Cortex of kidney (tissue), 1 donor: ENCODE results near the gene LCA5L.
"Not testable (repeated sequence)": the region's sequence is repeated elsewhere in the genome, so short reads cannot be mapped to it uniquely, and the experiment has no call there.

Experiments
- DNase-seq: peaks from one replicate; lab custom pipeline; 2025; lab: John Stamatoyannopoulos, UW

The LCA5L gene

GRCh38 chr21:39451332-39452206, 6.0 kb upstream of the LCA5L start, which contains the start of gene SH3BGR:
Gene SH3BGR (plus strand): TSS chr21:39451970. CDS start chr21:39452097, 127 bp downstream.
- DNase-seq = no peak

- no peak for DNase-seq
Observed at GRCh38 chr21:39447264-39447663, 1.7 kb upstream of the LCA5L start.

GRCh38 chr21:39444421-39445180, 977 bp downstream of the LCA5L start:
- DNase-seq = no peak

- DNase-seq = no peak
Observed at GRCh38 chr21:39441502-39442475, 3.8 kb downstream of the LCA5L start.

- DNase-seq = no peak
Observed at GRCh38 chr21:39439232-39439631, 6.3 kb downstream of the LCA5L start.

- DNase-seq = no peak
Observed at GRCh38 chr21:39434950-39435349, 10.6 kb downstream of the LCA5L start.

- no peak for DNase-seq
Observed at GRCh38 chr21:39430954-39431353, 14.6 kb downstream of the LCA5L start.

- DNase-seq = no peak
Observed at GRCh38 chr21:39430457-39430856, 15.1 kb downstream of the LCA5L start.

GRCh38 chr21:39430016-39430415, 15.6 kb downstream of the LCA5L start:
- DNase-seq = no peak

- no peak for DNase-seq
Observed at GRCh38 chr21:39429445-39429844, 16.1 kb downstream of the LCA5L start.

- DNase-seq = no peak
Observed at GRCh38 chr21:39422527-39423241, 22.9 kb downstream of the LCA5L start.

- not testable (repeated sequence) for DNase-seq
Observed at GRCh38 chr21:39419204-39419603, 26.4 kb downstream of the LCA5L start.

GRCh38 chr21:39406065-39406464, 39.5 kb downstream of the LCA5L start:
- no peak for DNase-seq

GRCh38 chr21:39400173-39400572, 45.4 kb downstream of the LCA5L start:
- DNase-seq = no peak

- DNase-seq = no peak
Observed at GRCh38 chr21:39397646-39398385, 47.8 kb downstream of the LCA5L start.

GRCh38 chr21:39392981-39393380, 52.6 kb downstream of the LCA5L start:
- DNase-seq = no peak

- DNase-seq = no peak
Observed at GRCh38 chr21:39390212-39390765, 55.3 kb downstream of the LCA5L start.

GRCh38 chr21:39388811-39389155, 56.8 kb downstream of the LCA5L start:
- DNase-seq = no peak

- DNase-seq = peak; percentile 77
Observed at GRCh38 chr21:39388038-39388810, 57.4 kb downstream of the LCA5L start.
